GM12891 (cell line): ENCODE measurements around the gene SYNPR.

Source experiments
- PAX5 ChIP-seq: IDR thresholded peaks from 2 replicates; pipeline ENCODE4 v1.6.1; 2011; ENCODE audit warnings: low read length, moderate library complexity, mild to moderate bottlenecking; ENCODE audit not compliant: insufficient read depth, severe bottlenecking
- POLR2AphosphoS5 ChIP-seq: IDR thresholded peaks from 2 replicates; pipeline ENCODE4 v1.6.1; 2011; ENCODE audit warnings: low read depth, low read length, control low read depth

- TF ChIP-seq POLR2AphosphoS5 (no peak), PAX5 (no peak)
Measured at GRCh38 chr3:63578858-63579257, 300.8 kb downstream of the SYNPR start.
